CD14-positive monocyte (primary cell): Measurements from ENCODE around the gene NUDCD3. TPM values are rescaled to one million over a fixed set of nuclear protein-coding genes. Genes with fewer than 3 reads are reported as not detected.
A peak's percentile ranks its signal among the peaks of the same experiment; 100 is the strongest.

ENCODE experiments used
- DNase-seq, 3 donors: peaks; one replicate each; pipeline ENCODE4 v3.0.0-alpha.2; 2011 to 2022
- H2AFZ ChIP-seq: 2 replicates; pipeline ENCODE4 v1.6.0; 2012; ENCODE audit warnings: mild to moderate bottlenecking, low read depth, low read length, inconsistent platforms; ENCODE audit not compliant: insufficient read depth, poor library complexity, severe bottlenecking
- H3K27ac ChIP-seq, 2 donors: 1 replicate in 1 of 2; 2 replicates in 1 of 2; pipeline ENCODE4 v1.5.1; 2012 to 2013; ENCODE audit warnings: low read length in 2 of 2, control low read depth in 1 of 2, inconsistent platforms in 1 of 2, low read depth in 1 of 2, mild to moderate bottlenecking in 1 of 2
- H3K27me3 ChIP-seq, 2 donors: one replicate each; pipeline versions ENCODE4 v1.6.0 to v1.6.1; 2011 to 2013; ENCODE audit warnings: low read length in 2 of 2; ENCODE audit not compliant: control insufficient read depth in 2 of 2, insufficient read depth in 2 of 2
- H3K36me3 ChIP-seq, 2 donors: replicated peaks in 1 of 2; 1 replicate in 1 of 2; 2 replicates in 1 of 2; pipeline versions ENCODE4 v1.5.1 to v1.6.1; 2012 to 2013; ENCODE audit warnings: low read length in 2 of 2, control low read depth in 1 of 2, inconsistent platforms in 1 of 2, mild to moderate bottlenecking in 1 of 2; ENCODE audit not compliant: insufficient read depth in 2 of 2, control insufficient read depth in 1 of 2
- H3K4me1 ChIP-seq, 2 donors: 1 replicate in 1 of 2; 2 replicates in 1 of 2; pipeline versions ENCODE4 v1.5.1 to v1.6.1; 2012 to 2013; ENCODE audit warnings: low read length in 2 of 2, control low read depth in 1 of 2, inconsistent platforms in 1 of 2, mild to moderate bottlenecking in 1 of 2, moderate library complexity in 1 of 2; ENCODE audit not compliant: insufficient read depth in 2 of 2, control insufficient read depth in 1 of 2
- H3K4me2 ChIP-seq: replicated peaks from 2 replicates; pipeline ENCODE3; 2012; ENCODE audit warnings: low read length, moderate library complexity, mild to moderate bottlenecking; ENCODE audit not compliant: poor library complexity, severe bottlenecking; ENCODE audit errors: extremely low read depth
- H3K4me3 ChIP-seq, 3 experiments: fragments of 200-600 bp in 1 of 3; sonication (generic) in 1 of 3; replicated peaks in 1 of 3; 1 replicate in 2 of 3; 2 replicates in 1 of 3; pipeline ENCODE4 v1.5.1; 2011 to 2013; ENCODE audit warnings: low read length in 3 of 3, mild to moderate bottlenecking in 3 of 3, control low read depth in 2 of 3, low read depth in 2 of 3, inconsistent platforms in 1 of 3, moderate library complexity in 1 of 3
- H3K79me2 ChIP-seq: 2 replicates; pipeline ENCODE4 v1.6.0; 2012; ENCODE audit warnings: mild to moderate bottlenecking, control low read depth, inconsistent platforms, low read length, moderate library complexity; ENCODE audit not compliant: insufficient read depth
- H3K9ac ChIP-seq: 2 replicates; pipeline ENCODE4 v1.6.0; 2017; ENCODE audit warnings: low read length, mild to moderate bottlenecking; ENCODE audit not compliant: insufficient read depth, poor library complexity, severe bottlenecking
- H3K9me3 ChIP-seq, 2 donors: replicated peaks in 1 of 2; 1 replicate in 1 of 2; 2 replicates in 1 of 2; pipeline versions ENCODE4 v1.5.1 to v1.6.1; 2012 to 2013; ENCODE audit warnings: low read length in 2 of 2, control low read depth in 1 of 2; ENCODE audit not compliant: control insufficient read depth in 1 of 2, insufficient read depth in 1 of 2
- H4K20me1 ChIP-seq: 2 replicates; pipeline ENCODE4 v1.6.0; 2012; ENCODE audit warnings: mild to moderate bottlenecking, low read length, control low read depth, moderate library complexity; ENCODE audit not compliant: insufficient read depth
- H3K27ac Mint-ChIP-seq, 7 donors: one replicate each; pipeline ENCODE4 v1.8.0; 2020; ENCODE audit warnings: mild to moderate bottlenecking in 7 of 7, mixed read lengths in 7 of 7, moderate library complexity in 6 of 7, inconsistent platforms in 2 of 7
- H3K27me3 Mint-ChIP-seq, 3 donors: one replicate each; pipeline ENCODE4 v1.8.0; 2021 to 2022; ENCODE audit warnings: low read depth in 3 of 3, mild to moderate bottlenecking in 3 of 3, mixed read lengths in 3 of 3, moderate library complexity in 3 of 3, inconsistent platforms in 1 of 3
- H3K36me3 Mint-ChIP-seq, 2 donors: one replicate each; pipeline ENCODE4 v1.8.0; 2020; ENCODE audit warnings: mixed read lengths in 2 of 2, inconsistent platforms in 1 of 2, mild to moderate bottlenecking in 1 of 2
- H3K4me1 Mint-ChIP-seq: one replicate; pipeline ENCODE4 v1.8.0; 2020; ENCODE audit warnings: mild to moderate bottlenecking, mixed read lengths
- H3K4me3 Mint-ChIP-seq, 2 donors: one replicate each; pipeline ENCODE4 v1.8.0; 2020; ENCODE audit warnings: mild to moderate bottlenecking in 2 of 2, mixed read lengths in 2 of 2, moderate library complexity in 1 of 2
- H3K9me3 Mint-ChIP-seq, 7 donors: one replicate each; pipeline ENCODE4 v1.8.0; 2020 to 2022; ENCODE audit warnings: mixed read lengths in 7 of 7, mild to moderate bottlenecking in 6 of 7, moderate library complexity in 6 of 7, inconsistent platforms in 2 of 7
- CTCF ChIP-seq: fragments of 200-600 bp; IDR thresholded peaks from one replicate; pipeline ENCODE4 v1.8.0; 2022; ENCODE audit warnings: antibody characterized with exemption, mild to moderate bottlenecking
- WGBS: methylation state at CpG from one replicate; pipeline ENCODE4 v1.1.5; 2013; ENCODE audit warnings: missing lambda C conversion rate; ENCODE audit not compliant: insufficient coverage; 5-methylcytosine and 5-hydroxymethylcytosine counted together
- intact Hi-C, 2 donors: fragments of 100-400 bp; cut with micrococcal nuclease; formaldehyde crosslinking; loops; one replicate each; pipeline versions ENCODE4 v1.15.0 to v1.15.1; 2023
- polyA plus RNA-seq, 3 donors: library from polyadenylated mRNA; depleted of rRNA in 1 of 3; unstranded in 2 of 3; stranded (reverse) in 1 of 3; fragments of 300-500 nt in 2 of 3; fragments of >200 nt in 1 of 3; fragmentation: Illumina TruSeq in 2 of 3; gene quantifications; 1 replicate in 2 of 3; 2 replicates in 1 of 3; pipeline ENCODE4 v1.2.3, GENCODE V29; 2012 to 2021

The NUDCD3 gene
- polyA plus RNA-seq, 3 donors = 13.6 to 26.5 (median 21.6) TPM

GRCh38 chr7:44379366-44380188, 110.9 kb downstream of the NUDCD3 start:
- Mint-ChIP-seq H3K9me3 (no peaks in the 10 kb centered on the region), H3K4me1 (peaks cover 19% of the 10 kb centered on the region), H3K4me3 (no peak overlapping the region), H3K27ac (peak overlapping the region in 2 of 7 donors; percentile 47 to 60), H3K27me3 (peaks cover 1 to 11% (median 7%) of the 10 kb centered on the region in 3 donors), H3K36me3 (peaks cover 25 to 27% of the 10 kb centered on the region in 2 donors)
- H3K79me2 ChIP-seq = no peaks in the 10 kb centered on the region
- no peaks in the 10 kb centered on the region for H3K27me3 ChIP-seq
- H3K4me2 ChIP-seq = no peak overlapping the region
- H3K9me3 ChIP-seq = no peaks in the 10 kb centered on the region
- peaks cover 9 to 13% of the 10 kb centered on the region in 2 donors for H3K4me1 ChIP-seq
- H2AFZ ChIP-seq = no peak overlapping the region
- DNase-seq = no peak
- no peak overlapping the region for H3K27ac ChIP-seq
- no peaks in the 10 kb centered on the region for H4K20me1 ChIP-seq
- WGBS = 91% methylated on average over 6 of the region's 12 CpGs
- peaks cover 6 to 23% of the 10 kb centered on the region in 2 donors for H3K36me3 ChIP-seq
- no peak overlapping the region for H3K9ac ChIP-seq
- no peak for TF ChIP-seq CTCF
- H3K4me3 ChIP-seq = no peak overlapping the region
- intact Hi-C loops = no loop called here

GRCh38 chr7:44378744-44379143, 111.7 kb downstream of the NUDCD3 start:
- H3K4me1 ChIP-seq = peaks cover 9 to 13% of the 10 kb centered on the region in 2 donors
- no peak overlapping the region for H3K4me3 Mint-ChIP-seq
- no peaks in the 10 kb centered on the region for H4K20me1 ChIP-seq
- peak overlapping the region in 1 of 7 donors; percentile 26 for H3K27ac Mint-ChIP-seq
- WGBS = no CpG with 5 or more reads among the region's 3 CpGs
- H3K9me3 ChIP-seq = no peaks in the 10 kb centered on the region
- intact Hi-C loops = no loop called here
- H3K4me1 Mint-ChIP-seq = peaks cover 19% of the 10 kb centered on the region
- no peak overlapping the region for H3K27ac ChIP-seq
- TF ChIP-seq CTCF = no peak
- peaks cover 16 to 19% of the 10 kb centered on the region in 2 donors for H3K36me3 Mint-ChIP-seq
- no peak overlapping the region for H3K4me2 ChIP-seq
- H3K79me2 ChIP-seq = no peaks in the 10 kb centered on the region
- H3K9me3 Mint-ChIP-seq = no peaks in the 10 kb centered on the region
- H3K36me3 ChIP-seq = peaks cover 2 to 14% of the 10 kb centered on the region in 2 donors
- DNase-seq = no peak
- H3K27me3 Mint-ChIP-seq = peaks cover 1 to 15% (median 7%) of the 10 kb centered on the region in 3 donors
- H3K4me3 ChIP-seq = no peak overlapping the region
- no peak overlapping the region for H3K9ac ChIP-seq
- H3K27me3 ChIP-seq = no peaks in the 10 kb centered on the region
- no peak overlapping the region for H2AFZ ChIP-seq
